Liver (tissue), 9 donors: ENCODE measurements around the gene PLPP3. TPM values are rescaled to one million over a fixed set of nuclear protein-coding genes. Genes with fewer than 3 reads are reported as not detected.

Experiments
- DNase-seq: peaks from one replicate; pipeline ENCODE4 v3.0.0-alpha.2; 2017; ENCODE audit warnings: low spot score
- H3K27ac ChIP-seq, 2 donors: one replicate each; pipeline ENCODE4 v1.7.0; 2013; ENCODE audit warnings: inconsistent platforms in 2 of 2, low read length in 2 of 2, control low read depth in 1 of 2, low read depth in 1 of 2, mild to moderate bottlenecking in 1 of 2
- H3K27me3 ChIP-seq, 4 donors: one replicate each; pipeline versions ENCODE4 v1.6.1 to v1.7.0; 2013; ENCODE audit warnings: low read length in 3 of 4, inconsistent platforms in 1 of 4, mild to moderate bottlenecking in 1 of 4, moderate library complexity in 1 of 4; ENCODE audit not compliant: control insufficient read depth in 4 of 4, insufficient read depth in 4 of 4
- H3K36me3 ChIP-seq, 4 donors: one replicate each; pipeline versions ENCODE4 v1.6.1 to v1.7.0; 2013; ENCODE audit warnings: low read length in 3 of 4, mild to moderate bottlenecking in 3 of 4, low read depth in 1 of 4, moderate library complexity in 1 of 4; ENCODE audit not compliant: control insufficient read depth in 4 of 4, insufficient read depth in 3 of 4
- H3K4me1 ChIP-seq, 4 donors: one replicate each; pipeline versions ENCODE4 v1.6.1 to v1.7.0; 2013; ENCODE audit warnings: low read length in 3 of 4, mild to moderate bottlenecking in 3 of 4, moderate library complexity in 1 of 4; ENCODE audit not compliant: control insufficient read depth in 4 of 4, insufficient read depth in 4 of 4
- H3K4me3 ChIP-seq, 3 donors: one replicate each; pipeline versions ENCODE4 v1.6.1 to v1.7.0; 2013; ENCODE audit warnings: low read length in 3 of 3, control low read depth in 1 of 3, low read depth in 1 of 3, mild to moderate bottlenecking in 1 of 3
- H3K9ac ChIP-seq, 2 donors: one replicate each; pipeline ENCODE4 v1.7.0; 2013; ENCODE audit warnings: low read length in 2 of 2, mild to moderate bottlenecking in 2 of 2, moderate library complexity in 2 of 2, control low read depth in 1 of 2, low read depth in 1 of 2
- H3K9me3 ChIP-seq, 4 donors: one replicate each; pipeline versions ENCODE4 v1.6.1 to v1.7.0; 2013; ENCODE audit warnings: low read length in 3 of 4; ENCODE audit not compliant: control insufficient read depth in 4 of 4
- ATF3 ChIP-seq: IDR thresholded peaks from 2 replicates; pipeline ENCODE4 v1.6.1; 2016; ENCODE audit warnings: antibody characterized with exemption
- CTCF ChIP-seq: fragments of 150-350 bp; IDR thresholded peaks from 2 replicates; pipeline ENCODE4 v1.5.1; 2017; ENCODE audit warnings: improper control_type of control experiment, low read depth, low read length; ENCODE audit not compliant: missing input control
- EGR1 ChIP-seq, 2 donors: IDR thresholded peaks; 2 replicates each; pipeline ENCODE4 v1.6.1; 2016 to 2018; ENCODE audit warnings: antibody characterized with exemption in 2 of 2, low read depth in 2 of 2
- FOXA1 ChIP-seq: IDR thresholded peaks from 2 replicates; pipeline ENCODE4 v1.6.1; 2016; ENCODE audit warnings: antibody characterized with exemption
- FOXA2 ChIP-seq: IDR thresholded peaks from 2 replicates; pipeline ENCODE4 v1.6.1; 2016; ENCODE audit warnings: antibody characterized with exemption
- GABPA ChIP-seq, 2 donors: IDR thresholded peaks in 1 of 2; conservative IDR thresholded peaks in 1 of 2; 2 replicates each; pipeline ENCODE4 v1.6.1; 2016; ENCODE audit warnings: antibody characterized with exemption in 2 of 2, mild to moderate bottlenecking in 1 of 2, moderate library complexity in 1 of 2
- HNF4A ChIP-seq, 2 donors: conservative IDR thresholded peaks; 2 replicates each; pipeline ENCODE4 v1.6.1; 2016; ENCODE audit warnings: antibody characterized with exemption in 2 of 2, mild to moderate bottlenecking in 2 of 2
- HNF4G ChIP-seq: IDR thresholded peaks from 2 replicates; pipeline ENCODE4 v1.6.1; 2016; ENCODE audit warnings: antibody characterized with exemption
- JUND ChIP-seq, 2 donors: IDR thresholded peaks; 2 replicates each; pipeline ENCODE4 v1.6.1; 2016; ENCODE audit warnings: antibody characterized with exemption in 2 of 2
- MAX ChIP-seq: IDR thresholded peaks from 2 replicates; pipeline ENCODE4 v1.6.1; 2016; ENCODE audit warnings: antibody characterized with exemption
- NR2F2 ChIP-seq: IDR thresholded peaks from 2 replicates; pipeline ENCODE4 v1.6.1; 2016; ENCODE audit warnings: antibody characterized with exemption
- RAD21 ChIP-seq, 2 donors: IDR thresholded peaks; 2 replicates each; pipeline ENCODE4 v1.6.1; 2016; ENCODE audit warnings: antibody characterized with exemption in 2 of 2, mild to moderate bottlenecking in 2 of 2
- REST ChIP-seq: IDR thresholded peaks from 2 replicates; pipeline ENCODE4 v1.6.1; 2016; ENCODE audit warnings: antibody characterized with exemption, mild to moderate bottlenecking
- RXRA ChIP-seq, 2 donors: IDR thresholded peaks; 2 replicates each; pipeline ENCODE4 v1.6.1; 2017 to 2018; ENCODE audit warnings: antibody characterized with exemption in 2 of 2, mild to moderate bottlenecking in 1 of 2
- SP1 ChIP-seq: IDR thresholded peaks from 2 replicates; pipeline ENCODE4 v1.6.1; 2018; ENCODE audit warnings: antibody characterized with exemption, mild to moderate bottlenecking
- TAF1 ChIP-seq: conservative IDR thresholded peaks from 2 replicates; pipeline ENCODE4 v1.6.1; 2016; ENCODE audit warnings: antibody characterized with exemption, mild to moderate bottlenecking
- YY1 ChIP-seq: IDR thresholded peaks from 2 replicates; pipeline ENCODE4 v1.6.1; 2016; ENCODE audit warnings: antibody characterized with exemption, mild to moderate bottlenecking
- ZBTB33 ChIP-seq: IDR thresholded peaks from 2 replicates; pipeline ENCODE4 v1.6.1; 2016; ENCODE audit warnings: antibody characterized with exemption
- WGBS: extraction: QIAGEN DNeasy Blood & Tissue Kit; methylation state at CpG from one replicate; pipeline ENCODE4 v1.1.7; 2013; 5-methylcytosine and 5-hydroxymethylcytosine counted together
- polyA plus RNA-seq, 2 donors: library from polyadenylated mRNA; stranded (reverse) in 1 of 2; unstranded in 1 of 2; fragments of 200-250 nt in 1 of 2; fragments of >200 nt in 1 of 2; fragmentation: Nextera tagmentation in 1 of 2; extraction: Ambion mirVana in 1 of 2; gene quantifications; one replicate each; pipeline versions ENCODE4 v1.2.1 to v1.2.3, GENCODE V29; 2013 to 2015
- total RNA-seq, 2 donors: library from RNA; depleted of rRNA; stranded (reverse); fragments of >200 nt; gene quantifications; one replicate each; pipeline ENCODE4 v1.2.3, GENCODE V29; 2014
- donor health status: healthy.
- donor health status: healthy.
- donor health status: healthy.
- donor health status: healthy.
- donor health status: healthy.

Gene PLPP3
- total and polyA plus RNA-seq, 4 donors, result 46.1 to 91.2 (median 67.6) TPM

DNA sequence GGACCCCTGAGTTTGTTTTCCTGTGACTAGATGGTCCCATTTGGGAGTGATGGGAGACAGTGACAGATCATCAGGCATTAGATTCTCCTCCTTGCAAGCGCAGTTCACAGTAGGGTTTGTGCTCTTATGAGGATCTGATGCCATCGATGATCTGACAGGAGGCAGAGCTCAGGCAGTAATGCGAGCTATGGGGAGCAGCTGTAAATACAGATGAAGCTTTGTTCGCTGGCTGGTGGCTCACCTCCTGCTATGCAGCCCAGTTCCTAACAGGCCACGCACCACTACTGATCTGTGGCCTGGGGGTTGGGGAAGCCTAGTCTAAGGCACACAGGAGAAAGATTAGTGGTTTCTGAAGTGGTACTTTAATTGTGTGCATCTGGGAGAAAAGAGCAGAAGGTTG is 7.1 kb upstream of the PLPP3 start:
- no peak for DNase-seq
- 95% methylated on average over 5 of the region's 5 CpGs for WGBS
- Histone ChIP-seq H3K27me3 (no peaks in the 10 kb centered on the region), H3K9ac (no peak overlapping the region), H3K36me3 (no peaks in the 10 kb centered on the region), H3K4me3 (no peak overlapping the region), H3K9me3 (no peaks in the 10 kb centered on the region), H3K27ac (no peak overlapping the region), H3K4me1 (peaks cover 0 to 6% (median 4%) of the 10 kb centered on the region in 4 donors)
- TF ChIP-seq HNF4A (conservative IDR thresholded peaks at IDR 0.05), result no peak
- TF ChIP-seq TAF1, result no peak
- TF ChIP-seq CTCF, result no peak
- TF ChIP-seq HNF4G, result no peak
- TF ChIP-seq REST, result no peak
- no peak for TF ChIP-seq NR2F2
- TF ChIP-seq FOXA2, result no peak

DNA sequence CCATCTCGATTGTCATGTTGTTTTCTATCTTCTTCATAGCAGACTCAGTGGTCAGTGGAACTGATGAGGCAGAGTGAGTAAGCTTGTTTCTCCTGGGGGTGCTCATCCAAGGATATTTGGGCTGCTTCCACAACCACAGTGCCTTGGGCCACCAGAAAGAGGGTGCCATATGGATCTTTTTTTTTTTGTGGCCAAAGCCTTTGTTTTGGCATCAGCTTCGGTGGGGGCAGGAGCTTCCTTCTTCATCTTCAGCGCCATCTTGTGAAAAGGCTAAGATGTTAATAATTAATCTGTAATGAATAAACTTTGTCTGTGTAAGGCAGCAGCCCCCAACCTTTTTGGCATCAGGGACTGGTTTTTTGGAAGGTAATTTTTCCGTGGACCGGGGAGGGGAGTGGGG is 6.6 kb upstream of the PLPP3 start:
- DNase-seq, result no peak
- no peak overlapping the region for H3K27ac ChIP-seq
- TF ChIP-seq CTCF (no peak), ATF3 (no peak), EGR1 (IDR thresholded peaks at IDR 0.05; ENCODE audit: low read depth in 2 of 2) (no peak), RAD21 (IDR thresholded peaks at IDR 0.05) (no peak), NR2F2 (no peak), FOXA1 (no peak), RXRA (IDR thresholded peaks at IDR 0.05) (no peak), HNF4A (conservative IDR thresholded peaks at IDR 0.05) (no peak), JUND (IDR thresholded peaks at IDR 0.05) (no peak), YY1 (no peak), TAF1 (no peak), HNF4G (no peak), GABPA (IDR thresholded peaks at IDR 0.05 in 1 of 2, conservative IDR thresholded peaks at IDR 0.05 in 1 of 2) (no peak), MAX (no peak), REST (no peak), ZBTB33 (no peak), FOXA2 (no peak), SP1 (no peak)
- H3K36me3 ChIP-seq, result no peaks in the 10 kb centered on the region
- 53% methylated on average over 5 of the region's 5 CpGs for WGBS
- H3K27me3 ChIP-seq, result no peaks in the 10 kb centered on the region
- H3K9me3 ChIP-seq, result no peaks in the 10 kb centered on the region
- no peak overlapping the region for H3K4me3 ChIP-seq
- H3K9ac ChIP-seq, result no peak overlapping the region
- peaks cover under 1 to 9% (median 4%) of the 10 kb centered on the region in 4 donors for H3K4me1 ChIP-seq
